Astrocyte of the cerebellum (primary cell): ENCODE measurements around the gene NAA30.
A peak's percentile ranks its signal among the peaks of the same experiment; 100 is the strongest.

Experiments
- DNase-seq: peaks from one replicate; pipeline ENCODE4 v3.0.0-alpha.2; 2011; ENCODE audit warnings: low read depth
- H3K4me3 ChIP-seq: 2 replicates; pipeline ENCODE4 v1.5.1; 2011; ENCODE audit warnings: mild to moderate bottlenecking, low read depth, low read length, moderate library complexity
- CTCF ChIP-seq: IDR thresholded peaks from 2 replicates; pipeline ENCODE4 v1.5.1; 2012; ENCODE audit warnings: low read length, low read depth, moderate library complexity, mild to moderate bottlenecking; ENCODE audit errors: missing control alignments
- in situ Hi-C: cut with HindIII; loops from 2 replicates; pipeline ENCODE4 v1.10.0; 2017; ENCODE audit warnings: low sequenced_read_pairs

NAA30 gene

GRCh38 chr14:57392830-57393229, 2.4 kb downstream of the NAA30 start:
- in situ Hi-C loops, result no loop called here
- no peak for DNase-seq
- no peak for TF ChIP-seq CTCF
- peak overlapping the region; percentile 76 for H3K4me3 ChIP-seq

- H3K4me3 ChIP-seq, result no peak overlapping the region
- no peak for DNase-seq
- in situ Hi-C loops, result no loop called here
- no peak for TF ChIP-seq CTCF
Observed at GRCh38 chr14:57400556-57401494, 10.4 kb downstream of the NAA30 start.

DNA sequence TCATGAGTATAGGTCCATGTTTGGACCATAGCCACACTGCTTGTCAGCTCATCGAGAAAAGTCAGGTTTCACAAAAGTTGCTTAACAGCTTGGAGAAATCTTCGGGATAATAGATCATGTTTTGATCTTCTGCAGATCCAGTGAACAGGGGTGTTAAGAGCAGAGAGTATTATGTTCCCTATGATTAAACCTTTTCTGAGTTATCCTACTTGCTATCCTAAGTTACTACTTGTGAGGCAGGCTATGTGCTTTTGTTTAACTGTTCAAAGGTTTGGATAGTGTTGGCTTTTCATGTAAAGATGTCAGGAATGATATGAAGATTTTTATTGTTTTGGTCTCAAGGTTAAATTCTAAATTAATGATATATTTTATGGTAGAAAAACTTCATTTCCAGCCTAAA, 11.1 kb downstream of the NAA30 start:
- no peak overlapping the region for H3K4me3 ChIP-seq

GRCh38 chr14:57402173-57402852, 11.9 kb downstream of the NAA30 start:
- TF ChIP-seq CTCF, result no peak
- H3K4me3 ChIP-seq, result no peak overlapping the region
- in situ Hi-C loops, result no loop called here
- DNase-seq, result no peak

More for the DNA sequence above, 11.1 kb downstream of the NAA30 start:
- TF ChIP-seq CTCF, result no peak
- DNase-seq, result no peak
- in situ Hi-C loops, result no loop called here

DNA sequence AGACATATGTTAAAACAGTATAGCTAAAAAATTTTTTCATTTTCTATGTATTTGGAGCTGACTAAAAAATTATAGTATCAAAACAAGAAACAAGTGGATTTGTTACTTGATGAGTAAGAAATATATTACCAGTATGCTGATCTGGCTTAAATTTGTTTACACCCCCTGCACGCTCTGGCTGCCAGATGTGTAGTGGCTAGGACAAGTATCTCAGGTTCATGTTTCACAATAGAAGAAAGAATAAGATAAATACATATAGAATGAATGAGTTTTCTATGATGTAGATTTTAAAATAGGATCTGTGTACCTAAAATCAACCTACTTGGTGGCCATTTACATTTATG, 13.1 kb downstream of the NAA30 start:
- in situ Hi-C loops, result no loop called here

DNA sequence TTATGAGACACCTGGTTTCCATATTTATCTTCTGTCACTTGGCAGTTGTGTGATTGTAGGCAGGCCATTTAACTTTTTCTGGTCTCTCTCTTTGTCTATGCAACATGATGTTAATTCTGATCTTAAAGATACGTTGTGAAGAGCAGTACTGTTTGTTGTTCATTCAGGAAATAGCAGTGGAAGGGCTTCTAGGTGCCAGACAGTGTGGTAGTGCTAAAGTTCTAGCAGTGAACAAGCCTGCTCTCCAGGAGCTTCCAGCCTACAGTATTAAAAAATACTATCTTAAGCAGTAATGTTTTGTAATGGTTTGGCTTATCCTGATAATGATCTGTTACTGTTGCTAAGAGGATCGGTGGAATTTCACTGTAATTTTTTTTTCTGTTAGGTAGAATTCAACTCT, 15.2 kb downstream of the NAA30 start:
- no peak for DNase-seq
- in situ Hi-C loops, result no loop called here
- no peak for TF ChIP-seq CTCF
- no peak overlapping the region for H3K4me3 ChIP-seq

More for the DNA sequence above, 13.1 kb downstream of the NAA30 start:
- no peak for DNase-seq
- TF ChIP-seq CTCF, result no peak
- H3K4me3 ChIP-seq, result no peak overlapping the region
